Measurements from ENCODE around the gene RBMX. TPM values are rescaled to one million over a fixed set of nuclear protein-coding genes. Genes with fewer than 3 reads are reported as not detected.

RBMX gene
- total and polyA plus RNA-seq, 2 donors (not counting 3 experiments of a cell fraction or from before 2014, with no cell fraction given), result 117 to 235 TPM

DNA sequence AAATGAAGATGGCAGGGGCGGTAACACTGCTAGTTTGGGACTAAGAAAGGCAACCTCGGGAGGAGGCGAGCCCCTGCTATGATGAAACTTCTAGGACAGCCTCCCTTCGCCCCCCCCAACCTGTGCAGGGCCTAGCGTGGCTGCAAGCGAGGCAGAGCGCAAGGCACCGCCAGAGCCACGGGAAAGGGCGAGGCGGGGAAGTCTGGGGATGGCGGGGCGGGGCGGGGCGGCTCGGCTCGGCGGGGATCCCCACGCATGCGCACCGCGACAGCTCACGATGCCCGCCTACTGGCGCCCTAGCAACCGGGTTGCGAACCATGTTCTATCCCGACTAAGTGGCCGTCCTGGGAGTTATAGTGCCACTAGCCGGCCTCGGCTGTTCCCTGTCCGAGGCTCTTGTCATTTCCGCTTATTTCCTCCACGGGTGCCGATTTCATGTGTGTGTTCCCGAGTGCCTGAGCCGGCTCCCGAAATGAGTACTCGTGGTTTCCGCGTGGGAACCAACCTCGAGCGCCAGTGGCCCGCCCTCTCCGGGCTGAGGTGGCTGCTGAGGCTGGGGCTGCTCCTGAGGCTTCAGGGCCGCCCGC, 28.7 kb upstream of the RBMX start:
- Histone ChIP-seq H3K4me2 (ENCODE audit: insufficient read depth, low read length) (peak overlapping the region; percentile 92), H3K27me3 (ENCODE audit: control insufficient read depth in 2 of 2, insufficient read depth in 2 of 2, low read length in 2 of 2) (no peaks in the 10 kb centered on the region), H3K9me3 (replicated peaks; ENCODE audit: control insufficient read depth, insufficient read depth, low read length) (no peaks in the 10 kb centered on the region), H3K4me1 (ENCODE audit: control insufficient read depth, extremely low read depth, insufficient read depth, low read length) (peaks cover 6% of the 10 kb centered on the region), H4K20me1 (replicated peaks; ENCODE audit: control insufficient read depth, extremely low read depth, insufficient read depth, low read length) (no peaks in the 10 kb centered on the region), H3K27ac (ENCODE audit: insufficient read depth, low read depth, low read length) (peak overlapping the region; percentile 32), H3K9me1 (replicated peaks; ENCODE audit: control insufficient read depth, extremely low read depth, insufficient read depth, low read length) (no peaks in the 10 kb centered on the region), H3K36me3 (ENCODE audit: control insufficient read depth in 2 of 2, extremely low read depth in 1 of 2, insufficient read depth in 2 of 2, low read length in 2 of 2) (no peaks in the 10 kb centered on the region), H3K9ac (replicated peaks; ENCODE audit: extremely low read depth, insufficient read depth, low read length) (peak overlapping the region; percentile 51), H3K79me2 (ENCODE audit: control insufficient read depth, insufficient read depth, low read length) (no peaks in the 10 kb centered on the region), H3K4me3 (replicated peaks in 1 of 3; ENCODE audit: insufficient read depth in 1 of 3, low read depth in 1 of 3, low read length in 3 of 3) (peak overlapping the region; percentile 46 to 86 (median 78)), H2AFZ (ENCODE audit: low read depth, low read length) (peak overlapping the region; percentile 93)
- dilution Hi-C loops (cut with MboI; ENCODE audit: extremely low pct_ligation_motif_present, low sequenced_read_pairs) (no loop called here), intact Hi-C loops (cut with micrococcal nuclease) (no loop called here)
- FAIRE-seq, result no peak
- DNase-seq (ENCODE audit: low read depth, low spot score), result peak; percentile 72
- POLR2A ChIA-PET, result interaction anchor here (1.2 kb wide), 1 partner anchor 29 kb away, joined by 9 read pairs; the partner anchor contains the start of gene RBMX
- BruUV-seq (replicated peaks), result no TSS peak
- CTCF ChIA-PET, result interaction anchor here (0.7 to 1.2 kb wide), 2 partner anchors 11 to 29 kb away, joined by 3 to 4 read pairs; partner anchors contain the start of gene RBMX
- no peak for TF ChIP-seq FOS (IDR thresholded peaks at IDR 0.05; ENCODE audit: borderline replicate concordance, insufficient read depth, low read length)
- TF ChIP-seq, protein P1, sequence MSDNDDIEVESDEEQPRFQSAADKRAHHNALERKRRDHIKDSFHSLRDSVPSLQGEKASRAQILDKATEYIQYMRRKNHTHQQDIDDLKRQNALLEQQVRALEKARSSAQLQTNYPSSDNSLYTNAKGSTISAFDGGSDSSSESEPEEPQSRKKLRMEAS (IDR thresholded peaks at IDR 0.05; ENCODE audit: insufficient read depth, insufficient read length), result no peak
- TF ChIP-seq POLR2A (IDR thresholded peaks at IDR 0.05; ENCODE audit: low read depth, low read length), result no peak
- no peak for TF ChIP-seq JUN (IDR thresholded peaks at IDR 0.05; ENCODE audit: borderline replicate concordance, insufficient read depth, insufficient read length, low read depth)

DNA sequence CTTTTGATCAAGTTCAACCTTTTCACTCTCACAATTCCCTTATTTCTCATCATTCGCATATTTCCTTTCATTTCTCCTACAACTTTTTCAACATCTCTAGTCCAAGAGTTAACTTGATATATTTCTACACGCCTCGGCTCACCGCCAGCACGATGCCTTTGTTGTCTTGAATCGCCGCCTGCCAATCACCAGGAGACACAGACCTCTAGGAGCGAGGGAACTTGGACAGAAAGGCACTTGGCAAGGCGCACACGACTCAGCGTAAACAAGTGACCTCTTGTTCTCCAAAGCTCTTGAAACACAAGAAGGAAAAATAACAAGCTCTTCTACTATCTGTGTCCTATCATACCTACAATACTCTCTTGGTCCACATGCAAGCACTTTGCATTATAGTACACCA, 27.1 kb upstream of the RBMX start:
- no peaks in the 10 kb centered on the region for H3K9me3 ChIP-seq (replicated peaks; ENCODE audit: control insufficient read depth, insufficient read depth, low read length)
- no peak for TF ChIP-seq GATA2 (IDR thresholded peaks at IDR 0.05; ENCODE audit: insufficient read depth, insufficient read length, low read depth, low read length)
- TF ChIP-seq FOS (IDR thresholded peaks at IDR 0.05; ENCODE audit: borderline replicate concordance, insufficient read depth, low read length), result no peak
- TF ChIP-seq, protein P2, sequence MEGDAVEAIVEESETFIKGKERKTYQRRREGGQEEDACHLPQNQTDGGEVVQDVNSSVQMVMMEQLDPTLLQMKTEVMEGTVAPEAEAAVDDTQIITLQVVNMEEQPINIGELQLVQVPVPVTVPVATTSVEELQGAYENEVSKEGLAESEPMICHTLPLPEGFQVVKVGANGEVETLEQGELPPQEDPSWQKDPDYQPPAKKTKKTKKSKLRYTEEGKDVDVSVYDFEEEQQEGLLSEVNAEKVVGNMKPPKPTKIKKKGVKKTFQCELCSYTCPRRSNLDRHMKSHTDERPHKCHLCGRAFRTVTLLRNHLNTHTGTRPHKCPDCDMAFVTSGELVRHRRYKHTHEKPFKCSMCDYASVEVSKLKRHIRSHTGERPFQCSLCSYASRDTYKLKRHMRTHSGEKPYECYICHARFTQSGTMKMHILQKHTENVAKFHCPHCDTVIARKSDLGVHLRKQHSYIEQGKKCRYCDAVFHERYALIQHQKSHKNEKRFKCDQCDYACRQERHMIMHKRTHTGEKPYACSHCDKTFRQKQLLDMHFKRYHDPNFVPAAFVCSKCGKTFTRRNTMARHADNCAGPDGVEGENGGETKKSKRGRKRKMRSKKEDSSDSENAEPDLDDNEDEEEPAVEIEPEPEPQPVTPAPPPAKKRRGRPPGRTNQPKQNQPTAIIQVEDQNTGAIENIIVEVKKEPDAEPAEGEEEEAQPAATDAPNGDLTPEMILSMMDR (IDR thresholded peaks at IDR 0.05; ENCODE audit: extremely low read depth in 1 of 2, insufficient read depth in 1 of 2, low read depth in 1 of 2, low read length in 2 of 2), result no peak
- no peak for TF ChIP-seq JUN (IDR thresholded peaks at IDR 0.05; ENCODE audit: borderline replicate concordance, insufficient read depth, insufficient read length, low read depth)
- no peak for TF ChIP-seq MYC (IDR thresholded peaks at IDR 0.05; ENCODE audit: low read depth, low read length)
- TF ChIP-seq POLR2AphosphoS5 (IDR thresholded peaks at IDR 0.05; ENCODE audit: insufficient read depth, low read depth, low read length), result no peak
- no peak for TF ChIP-seq POLR2A (IDR thresholded peaks at IDR 0.05; ENCODE audit: low read depth, low read length)
- TF ChIP-seq, protein P1 (IDR thresholded peaks at IDR 0.05; ENCODE audit: insufficient read depth, insufficient read length), result no peak
- TF ChIP-seq EZH2 (IDR thresholded peaks at IDR 0.05; ENCODE audit: borderline replicate concordance, low read depth, low read length, severe bottlenecking), result no peak
- no TSS peak for BruUV-seq (replicated peaks)
- no peaks in the 10 kb centered on the region for H3K79me2 ChIP-seq (ENCODE audit: control insufficient read depth, insufficient read depth, low read length)
- no peak overlapping the region for H3K4me3 ChIP-seq (replicated peaks in 1 of 3; ENCODE audit: insufficient read depth in 1 of 3, low read depth in 1 of 3, low read length in 3 of 3)
- no peaks in the 10 kb centered on the region for H3K9me1 ChIP-seq (replicated peaks; ENCODE audit: control insufficient read depth, extremely low read depth, insufficient read depth, low read length)
- dilution Hi-C loops (cut with MboI; ENCODE audit: extremely low pct_ligation_motif_present, low sequenced_read_pairs), result no loop called here
- H3K36me3 ChIP-seq (ENCODE audit: control insufficient read depth in 2 of 2, extremely low read depth in 1 of 2, insufficient read depth in 2 of 2, low read length in 2 of 2), result no peaks in the 10 kb centered on the region
- DNase-seq (ENCODE audit: low read depth, low spot score), result no peak
- H3K27me3 ChIP-seq (ENCODE audit: control insufficient read depth in 2 of 2, insufficient read depth in 2 of 2, low read length in 2 of 2), result no peaks in the 10 kb centered on the region
- H3K27ac ChIP-seq (ENCODE audit: insufficient read depth, low read depth, low read length), result no peak overlapping the region
- no peak overlapping the region for H3K4me2 ChIP-seq (ENCODE audit: insufficient read depth, low read length)
- CTCF ChIA-PET, result interaction anchor here (0.5 kb wide), 1 partner anchor 59 kb away, joined by 4 read pairs; no protein-coding TSS in a partner anchor
- peaks cover 6% of the 10 kb centered on the region for H3K4me1 ChIP-seq (ENCODE audit: control insufficient read depth, extremely low read depth, insufficient read depth, low read length)
- H3K9ac ChIP-seq (replicated peaks; ENCODE audit: extremely low read depth, insufficient read depth, low read length), result no peak overlapping the region
- POLR2A ChIA-PET, result interaction anchor here (1.2 kb wide), 1 partner anchor 27 kb away, joined by 5 read pairs; the partner anchor contains the start of gene RBMX
- intact Hi-C loops (cut with micrococcal nuclease), result no loop called here
- no peaks in the 10 kb centered on the region for H4K20me1 ChIP-seq (replicated peaks; ENCODE audit: control insufficient read depth, extremely low read depth, insufficient read depth, low read length)
- FAIRE-seq, result no peak
- no peak overlapping the region for H2AFZ ChIP-seq (ENCODE audit: low read depth, low read length)

Data from endothelial cell of umbilical vein (primary cell).